Measurements from ENCODE around the gene PLXDC1. TPM values are rescaled to one million over a fixed set of nuclear protein-coding genes. Genes with fewer than 3 reads are reported as not detected.
"Not testable (repeated sequence)": the region's sequence is repeated elsewhere in the genome, so short reads cannot be mapped to it uniquely, and the experiment has no call there.

Gene PLXDC1
- total RNA-seq, 1 experiment from 2014 or later = 0.21 TPM

- no peak for DNase-seq (ENCODE audit: low spot score)
Observed at GRCh38 chr17:39062846-39063680, 88.4 kb downstream of the PLXDC1 start.

- DNase-seq (ENCODE audit: low spot score) = no peak
Observed at GRCh38 chr17:39058524-39058923, 92.9 kb downstream of the PLXDC1 start.

- DNase-seq (ENCODE audit: low spot score) = no peak
Observed at GRCh38 chr17:39057701-39058206, 93.7 kb downstream of the PLXDC1 start.

GRCh38 chr17:39054111-39054645 is 97.3 kb downstream of the PLXDC1 start:
- DNase-seq (ENCODE audit: low spot score) = peak; percentile 25

- DNase-seq (ENCODE audit: low spot score) = not testable (repeated sequence)
Observed at GRCh38 chr17:39052423-39052822, 99.0 kb downstream of the PLXDC1 start.

- no peak for DNase-seq (ENCODE audit: low spot score)
Observed at GRCh38 chr17:39051001-39051585, 100.3 kb downstream of the PLXDC1 start.

- DNase-seq (ENCODE audit: low spot score) = no peak
Observed at GRCh38 chr17:39045948-39046679, 105.3 kb downstream of the PLXDC1 start.

- no peak for DNase-seq (ENCODE audit: low spot score)
Observed at GRCh38 chr17:39036009-39036408, 115.4 kb downstream of the PLXDC1 start.

GRCh38 chr17:39035578-39035977 is 115.9 kb downstream of the PLXDC1 start:
- DNase-seq (ENCODE audit: low spot score) = not testable (repeated sequence)

GRCh38 chr17:39028690-39029089 is 122.7 kb downstream of the PLXDC1 start:
- no peak for DNase-seq (ENCODE audit: low spot score)

GRCh38 chr17:39027455-39028035 is 123.9 kb downstream of the PLXDC1 start:
- no peak for DNase-seq (ENCODE audit: low spot score)

- DNase-seq (ENCODE audit: low spot score) = no peak
Observed at GRCh38 chr17:39026980-39027451, 124.4 kb downstream of the PLXDC1 start.

- not testable (repeated sequence) for DNase-seq (ENCODE audit: low spot score)
Observed at GRCh38 chr17:39026346-39026745, 125.1 kb downstream of the PLXDC1 start.

- DNase-seq (ENCODE audit: low spot score) = no peak
Observed at GRCh38 chr17:39022924-39023323, 128.5 kb downstream of the PLXDC1 start.

- not testable (repeated sequence) for DNase-seq (ENCODE audit: low spot score)
Observed at GRCh38 chr17:39020037-39020436, 131.4 kb downstream of the PLXDC1 start.

- no peak for DNase-seq (ENCODE audit: low spot score)
Observed at GRCh38 chr17:39018267-39019134, 132.9 kb downstream of the PLXDC1 start.

GRCh38 chr17:39016193-39017153 is 135.0 kb downstream of the PLXDC1 start:
- DNase-seq (ENCODE audit: low spot score) = peak; percentile 74

GRCh38 chr17:39015546-39015935 is 135.9 kb downstream of the PLXDC1 start:
- no peak for DNase-seq (ENCODE audit: low spot score)

- no peak for DNase-seq (ENCODE audit: low spot score)
Observed at GRCh38 chr17:39014795-39015545, 136.5 kb downstream of the PLXDC1 start.
